Liver (tissue), 9 donors: ENCODE measurements around the gene SORL1. TPM values are rescaled to one million over a fixed set of nuclear protein-coding genes. Genes with fewer than 3 reads are reported as not detected.

Experiments used
- DNase-seq: peaks from one replicate; pipeline ENCODE4 v3.0.0-alpha.2; 2017; ENCODE audit warnings: low spot score
- H3K27ac ChIP-seq, 2 donors: one replicate each; pipeline ENCODE4 v1.7.0; 2013; ENCODE audit warnings: inconsistent platforms in 2 of 2, low read length in 2 of 2, control low read depth in 1 of 2, low read depth in 1 of 2, mild to moderate bottlenecking in 1 of 2
- H3K27me3 ChIP-seq, 4 donors: one replicate each; pipeline versions ENCODE4 v1.6.1 to v1.7.0; 2013; ENCODE audit warnings: low read length in 3 of 4, inconsistent platforms in 1 of 4, mild to moderate bottlenecking in 1 of 4, moderate library complexity in 1 of 4; ENCODE audit not compliant: control insufficient read depth in 4 of 4, insufficient read depth in 4 of 4
- H3K36me3 ChIP-seq, 4 donors: one replicate each; pipeline versions ENCODE4 v1.6.1 to v1.7.0; 2013; ENCODE audit warnings: low read length in 3 of 4, mild to moderate bottlenecking in 3 of 4, low read depth in 1 of 4, moderate library complexity in 1 of 4; ENCODE audit not compliant: control insufficient read depth in 4 of 4, insufficient read depth in 3 of 4
- H3K4me1 ChIP-seq, 4 donors: one replicate each; pipeline versions ENCODE4 v1.6.1 to v1.7.0; 2013; ENCODE audit warnings: low read length in 3 of 4, mild to moderate bottlenecking in 3 of 4, moderate library complexity in 1 of 4; ENCODE audit not compliant: control insufficient read depth in 4 of 4, insufficient read depth in 4 of 4
- H3K4me3 ChIP-seq, 3 donors: one replicate each; pipeline versions ENCODE4 v1.6.1 to v1.7.0; 2013; ENCODE audit warnings: low read length in 3 of 3, control low read depth in 1 of 3, low read depth in 1 of 3, mild to moderate bottlenecking in 1 of 3
- H3K9ac ChIP-seq, 2 donors: one replicate each; pipeline ENCODE4 v1.7.0; 2013; ENCODE audit warnings: low read length in 2 of 2, mild to moderate bottlenecking in 2 of 2, moderate library complexity in 2 of 2, control low read depth in 1 of 2, low read depth in 1 of 2
- H3K9me3 ChIP-seq, 4 donors: one replicate each; pipeline versions ENCODE4 v1.6.1 to v1.7.0; 2013; ENCODE audit warnings: low read length in 3 of 4; ENCODE audit not compliant: control insufficient read depth in 4 of 4
- FOXA1 ChIP-seq: IDR thresholded peaks from 2 replicates; pipeline ENCODE4 v1.6.1; 2016; ENCODE audit warnings: antibody characterized with exemption
- FOXA2 ChIP-seq: IDR thresholded peaks from 2 replicates; pipeline ENCODE4 v1.6.1; 2016; ENCODE audit warnings: antibody characterized with exemption
- HNF4A ChIP-seq, 2 donors: conservative IDR thresholded peaks; 2 replicates each; pipeline ENCODE4 v1.6.1; 2016; ENCODE audit warnings: antibody characterized with exemption in 2 of 2, mild to moderate bottlenecking in 2 of 2
- HNF4G ChIP-seq: IDR thresholded peaks from 2 replicates; pipeline ENCODE4 v1.6.1; 2016; ENCODE audit warnings: antibody characterized with exemption
- JUND ChIP-seq, 2 donors: IDR thresholded peaks; 2 replicates each; pipeline ENCODE4 v1.6.1; 2016; ENCODE audit warnings: antibody characterized with exemption in 2 of 2
- RAD21 ChIP-seq, 2 donors: IDR thresholded peaks; 2 replicates each; pipeline ENCODE4 v1.6.1; 2016; ENCODE audit warnings: antibody characterized with exemption in 2 of 2, mild to moderate bottlenecking in 2 of 2
- RXRA ChIP-seq, 2 donors: IDR thresholded peaks; 2 replicates each; pipeline ENCODE4 v1.6.1; 2017 to 2018; ENCODE audit warnings: antibody characterized with exemption in 2 of 2, mild to moderate bottlenecking in 1 of 2
- SP1 ChIP-seq: IDR thresholded peaks from 2 replicates; pipeline ENCODE4 v1.6.1; 2018; ENCODE audit warnings: antibody characterized with exemption, mild to moderate bottlenecking
- YY1 ChIP-seq: IDR thresholded peaks from 2 replicates; pipeline ENCODE4 v1.6.1; 2016; ENCODE audit warnings: antibody characterized with exemption, mild to moderate bottlenecking
- WGBS: extraction: QIAGEN DNeasy Blood & Tissue Kit; methylation state at CpG from one replicate; pipeline ENCODE4 v1.1.7; 2013; 5-methylcytosine and 5-hydroxymethylcytosine counted together
- polyA plus RNA-seq, 2 donors: library from polyadenylated mRNA; stranded (reverse) in 1 of 2; unstranded in 1 of 2; fragments of 200-250 nt in 1 of 2; fragments of >200 nt in 1 of 2; fragmentation: Nextera tagmentation in 1 of 2; extraction: Ambion mirVana in 1 of 2; gene quantifications; one replicate each; pipeline versions ENCODE4 v1.2.1 to v1.2.3, GENCODE V29; 2013 to 2015
- total RNA-seq, 2 donors: library from RNA; depleted of rRNA; stranded (reverse); fragments of >200 nt; gene quantifications; one replicate each; pipeline ENCODE4 v1.2.3, GENCODE V29; 2014
- TF ChIP-seq, protein P1 (sequence below): IDR thresholded peaks from 2 replicates; pipeline ENCODE4 v1.6.1; 2016; ENCODE audit warnings: antibody characterized with exemption
- TF ChIP-seq, protein P2 (sequence below): fragments of 150-350 bp; IDR thresholded peaks from 2 replicates; pipeline ENCODE4 v1.5.1; 2017; ENCODE audit warnings: improper control_type of control experiment, low read depth, low read length; ENCODE audit not compliant: missing input control
- TF ChIP-seq, protein P3 (sequence below): IDR thresholded peaks from 2 replicates; pipeline ENCODE4 v1.6.1; 2016; ENCODE audit warnings: antibody characterized with exemption
- donor health status: healthy.
- donor health status: healthy.
- donor health status: healthy.
- donor health status: healthy.
- donor health status: healthy.

SORL1 gene
- total and polyA plus RNA-seq, 4 donors, result 14.6 to 124 (median 25.4) TPM

- H3K27me3 ChIP-seq, result no peaks in the 10 kb centered on the region
- H3K9me3 ChIP-seq, result no peaks in the 10 kb centered on the region
- no peak overlapping the region for H3K9ac ChIP-seq
- DNase-seq, result no peak
- no peak overlapping the region for H3K4me3 ChIP-seq
- H3K4me1 ChIP-seq, result no peaks in the 10 kb centered on the region
- TF ChIP-seq, protein P1, sequence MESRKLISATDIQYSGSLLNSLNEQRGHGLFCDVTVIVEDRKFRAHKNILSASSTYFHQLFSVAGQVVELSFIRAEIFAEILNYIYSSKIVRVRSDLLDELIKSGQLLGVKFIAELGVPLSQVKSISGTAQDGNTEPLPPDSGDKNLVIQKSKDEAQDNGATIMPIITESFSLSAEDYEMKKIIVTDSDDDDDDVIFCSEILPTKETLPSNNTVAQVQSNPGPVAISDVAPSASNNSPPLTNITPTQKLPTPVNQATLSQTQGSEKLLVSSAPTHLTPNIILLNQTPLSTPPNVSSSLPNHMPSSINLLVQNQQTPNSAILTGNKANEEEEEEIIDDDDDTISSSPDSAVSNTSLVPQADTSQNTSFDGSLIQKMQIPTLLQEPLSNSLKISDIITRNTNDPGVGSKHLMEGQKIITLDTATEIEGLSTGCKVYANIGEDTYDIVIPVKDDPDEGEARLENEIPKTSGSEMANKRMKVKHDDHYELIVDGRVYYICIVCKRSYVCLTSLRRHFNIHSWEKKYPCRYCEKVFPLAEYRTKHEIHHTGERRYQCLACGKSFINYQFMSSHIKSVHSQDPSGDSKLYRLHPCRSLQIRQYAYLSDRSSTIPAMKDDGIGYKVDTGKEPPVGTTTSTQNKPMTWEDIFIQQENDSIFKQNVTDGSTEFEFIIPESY, result no peak
- TF ChIP-seq FOXA2, result no peak
- no peak for TF ChIP-seq RXRA (IDR thresholded peaks at IDR 0.05)
- TF ChIP-seq, protein P2, sequence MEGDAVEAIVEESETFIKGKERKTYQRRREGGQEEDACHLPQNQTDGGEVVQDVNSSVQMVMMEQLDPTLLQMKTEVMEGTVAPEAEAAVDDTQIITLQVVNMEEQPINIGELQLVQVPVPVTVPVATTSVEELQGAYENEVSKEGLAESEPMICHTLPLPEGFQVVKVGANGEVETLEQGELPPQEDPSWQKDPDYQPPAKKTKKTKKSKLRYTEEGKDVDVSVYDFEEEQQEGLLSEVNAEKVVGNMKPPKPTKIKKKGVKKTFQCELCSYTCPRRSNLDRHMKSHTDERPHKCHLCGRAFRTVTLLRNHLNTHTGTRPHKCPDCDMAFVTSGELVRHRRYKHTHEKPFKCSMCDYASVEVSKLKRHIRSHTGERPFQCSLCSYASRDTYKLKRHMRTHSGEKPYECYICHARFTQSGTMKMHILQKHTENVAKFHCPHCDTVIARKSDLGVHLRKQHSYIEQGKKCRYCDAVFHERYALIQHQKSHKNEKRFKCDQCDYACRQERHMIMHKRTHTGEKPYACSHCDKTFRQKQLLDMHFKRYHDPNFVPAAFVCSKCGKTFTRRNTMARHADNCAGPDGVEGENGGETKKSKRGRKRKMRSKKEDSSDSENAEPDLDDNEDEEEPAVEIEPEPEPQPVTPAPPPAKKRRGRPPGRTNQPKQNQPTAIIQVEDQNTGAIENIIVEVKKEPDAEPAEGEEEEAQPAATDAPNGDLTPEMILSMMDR, result no peak
- TF ChIP-seq FOXA1, result no peak
- no peak for TF ChIP-seq HNF4A (conservative IDR thresholded peaks at IDR 0.05)
- no peak overlapping the region for H3K27ac ChIP-seq
- peaks cover 1 to 52% (median 33%) of the 10 kb centered on the region in 4 donors for H3K36me3 ChIP-seq
- WGBS, result 67% methylated on average over 6 of the region's 6 CpGs
Observed at GRCh38 chr11:121535129-121535796, 83.1 kb downstream of the SORL1 start.

DNA sequence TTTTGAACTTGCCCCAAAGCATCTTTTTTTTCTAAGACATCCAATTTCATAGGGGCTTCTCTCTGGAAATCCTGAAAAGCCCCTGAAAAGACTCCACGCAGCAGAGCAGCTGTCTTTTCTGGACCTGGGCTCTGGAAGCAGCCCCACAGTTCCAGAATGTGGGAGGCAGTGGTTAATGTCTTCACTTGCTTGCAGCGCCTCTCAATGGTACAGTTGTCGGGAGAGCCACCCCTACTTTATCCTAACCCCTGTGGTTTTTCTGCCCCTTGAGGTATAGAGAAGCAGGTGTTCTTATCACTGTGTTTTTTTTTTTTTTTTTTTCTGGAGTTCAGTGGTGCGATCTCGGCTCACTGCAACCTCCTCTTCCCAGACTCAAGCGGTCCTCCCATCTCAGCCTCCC is 84.0 kb downstream of the SORL1 start:
- no peaks in the 10 kb centered on the region for H3K4me1 ChIP-seq
- TF ChIP-seq SP1 (no peak), FOXA1 (no peak), HNF4A (conservative IDR thresholded peaks at IDR 0.05) (no peak), YY1 (no peak), FOXA2 (no peak), JUND (IDR thresholded peaks at IDR 0.05) (no peak), RAD21 (IDR thresholded peaks at IDR 0.05) (no peak)
- TF ChIP-seq, protein P3, sequence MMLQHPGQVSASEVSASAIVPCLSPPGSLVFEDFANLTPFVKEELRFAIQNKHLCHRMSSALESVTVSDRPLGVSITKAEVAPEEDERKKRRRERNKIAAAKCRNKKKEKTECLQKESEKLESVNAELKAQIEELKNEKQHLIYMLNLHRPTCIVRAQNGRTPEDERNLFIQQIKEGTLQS, result no peak
- no peak overlapping the region for H3K9ac ChIP-seq
- H3K9me3 ChIP-seq, result no peaks in the 10 kb centered on the region
- DNase-seq, result no peak
- no peak overlapping the region for H3K4me3 ChIP-seq
- H3K27ac ChIP-seq, result no peak overlapping the region
- 95% methylated on average over 6 of the region's 6 CpGs for WGBS
- no peaks in the 10 kb centered on the region for H3K27me3 ChIP-seq
- peaks cover 2 to 51% (median 35%) of the 10 kb centered on the region in 4 donors for H3K36me3 ChIP-seq

GRCh38 chr11:121538054-121538453 is 85.9 kb downstream of the SORL1 start:
- Histone ChIP-seq H3K9me3 (no peaks in the 10 kb centered on the region), H3K4me3 (no peak overlapping the region), H3K4me1 (no peaks in the 10 kb centered on the region), H3K27ac (no peak overlapping the region), H3K9ac (no peak overlapping the region), H3K27me3 (no peaks in the 10 kb centered on the region), H3K36me3 (peaks cover 4 to 42% (median 30%) of the 10 kb centered on the region in 4 donors)
- 88% methylated on average over 1 of the region's 1 CpG for WGBS
- no peak for DNase-seq
- TF ChIP-seq HNF4A (conservative IDR thresholded peaks at IDR 0.05) (no peak), YY1 (no peak), FOXA1 (no peak), HNF4G (no peak)
- TF ChIP-seq, protein P3, result no peak
- TF ChIP-seq, protein P1, result no peak
